Naive B cell (primary cell): Measurements from ENCODE around the gene AP1G2. TPM values are rescaled to one million over a fixed set of nuclear protein-coding genes. Genes with fewer than 3 reads are reported as not detected.
"Not testable (repeated sequence)": the region's sequence is repeated elsewhere in the genome, so short reads cannot be mapped to it uniquely, and the experiment has no call there.

Source experiments
- ATAC-seq, 2 donors: fragments of 150-1000 bp; cut with Tn5 transposase; 2 replicates each; pipeline ENCODE4 v1.10.0; 2021; ENCODE audit warnings: low read depth in 2 of 2, mild to moderate bottlenecking in 2 of 2, moderate library complexity in 2 of 2
- DNase-seq: peaks from one replicate; pipeline ENCODE4 v3.0.0; 2022
- H3K27ac Mint-ChIP-seq, 6 donors: one replicate each; pipeline ENCODE4 v1.8.0; 2020 to 2022; ENCODE audit warnings: mild to moderate bottlenecking in 6 of 6, mixed read lengths in 6 of 6, moderate library complexity in 5 of 6, inconsistent platforms in 2 of 6
- H3K27me3 Mint-ChIP-seq, 3 donors: one replicate each; pipeline ENCODE4 v1.8.0; 2021 to 2022; ENCODE audit warnings: mixed read lengths in 3 of 3, mild to moderate bottlenecking in 1 of 3
- H3K36me3 Mint-ChIP-seq, 2 donors: one replicate each; pipeline ENCODE4 v1.8.0; 2020 to 2022; ENCODE audit warnings: mixed read lengths in 2 of 2, inconsistent platforms in 1 of 2, mild to moderate bottlenecking in 1 of 2
- H3K4me1 Mint-ChIP-seq, 3 donors: one replicate each; pipeline ENCODE4 v1.8.0; 2020 to 2022; ENCODE audit warnings: mixed read lengths in 3 of 3, inconsistent platforms in 1 of 3, mild to moderate bottlenecking in 1 of 3, moderate library complexity in 1 of 3
- H3K4me3 Mint-ChIP-seq, 8 donors: one replicate each; pipeline ENCODE4 v1.8.0; 2020 to 2022; ENCODE audit warnings: mild to moderate bottlenecking in 8 of 8, mixed read lengths in 8 of 8, moderate library complexity in 8 of 8, inconsistent platforms in 2 of 8
- H3K9me3 Mint-ChIP-seq, 7 donors: one replicate each; pipeline ENCODE4 v1.8.0; 2020 to 2022; ENCODE audit warnings: mixed read lengths in 7 of 7, mild to moderate bottlenecking in 5 of 7, inconsistent platforms in 2 of 7, moderate library complexity in 1 of 7
- polyA plus RNA-seq, 6 donors: library from polyadenylated mRNA; unstranded; fragments of 300-500 nt; fragmentation: Illumina TruSeq; gene quantifications; one replicate each; pipeline ENCODE4 v1.2.3, GENCODE V29; 2021; ENCODE audit warnings: low read depth in 6 of 6

Gene AP1G2
- polyA plus RNA-seq: 100 to 1,000 TPM in 1 of 6 donors, 10 to 100 TPM in 5; 58.3 to 116 (median 80.4) TPM

GRCh38 chr14:23567186-23568020, at the start of gene AP1G2:
AP1G2 (minus strand) TSS chr14:23567791; CDS start chr14:23567314, 477 bp downstream.
- Mint-ChIP-seq H3K36me3 (peaks cover 5 to 24% of the 10 kb centered on the region in 2 donors), H3K4me3 (peak within 1 kb of the TSS; percentile 94 to 100 (median 100)), H3K27me3 (peaks cover 11 to 13% (median 12%) of the 10 kb centered on the region in 3 donors), H3K9me3 (no peaks in the 10 kb centered on the region), H3K4me1 (peaks cover 46 to 54% (median 51%) of the 10 kb centered on the region in 3 donors), H3K27ac (peak within 1 kb of the TSS; percentile 90 to 99 (median 98))
- DNase-seq (peak; percentile 83), ATAC-seq (peak; percentile 91 to 94)

GRCh38 chr14:23615856-23616255, 48.3 kb upstream of the AP1G2 start:
- Mint-ChIP-seq H3K27ac (no peak overlapping the region), H3K4me1 (no peaks in the 10 kb centered on the region), H3K27me3 (peaks cover 28 to 35% (median 30%) of the 10 kb centered on the region in 3 donors), H3K36me3 (no peaks in the 10 kb centered on the region), H3K9me3 (no peaks in the 10 kb centered on the region), H3K4me3 (no peak overlapping the region)
- no peak for DNase-seq
- ATAC-seq: no peak

- Mint-ChIP-seq H3K4me1 (no peaks in the 10 kb centered on the region), H3K4me3 (no peak overlapping the region), H3K9me3 (peaks cover 0 to 2% (median 0%) of the 10 kb centered on the region in 7 donors), H3K36me3 (no peaks in the 10 kb centered on the region), H3K27ac (no peak overlapping the region), H3K27me3 (peaks cover 19 to 26% (median 25%) of the 10 kb centered on the region in 3 donors)
- DNase-seq: no peak
- ATAC-seq: no peak
Observed at GRCh38 chr14:23614395-23614828, 46.8 kb upstream of the AP1G2 start.

- Mint-ChIP-seq H3K9me3 (peaks cover 0 to 4% (median 0%) of the 10 kb centered on the region in 7 donors), H3K4me3 (no peak overlapping the region), H3K36me3 (no peaks in the 10 kb centered on the region), H3K4me1 (no peaks in the 10 kb centered on the region), H3K27ac (no peak overlapping the region), H3K27me3 (peaks cover 19 to 33% (median 21%) of the 10 kb centered on the region in 3 donors)
- ATAC-seq (no peak), DNase-seq (no peak)
Observed at GRCh38 chr14:23613242-23614070, 45.9 kb upstream of the AP1G2 start.

- peaks cover 0 to 4% (median 0%) of the 10 kb centered on the region in 7 donors for H3K9me3 Mint-ChIP-seq
- no peak overlapping the region for H3K27ac Mint-ChIP-seq
Observed at GRCh38 chr14:23612802-23613201, 45.2 kb upstream of the AP1G2 start.

GRCh38 chr14:23612354-23612732, 44.8 kb upstream of the AP1G2 start:
- no peak for DNase-seq
- no peaks in the 10 kb centered on the region for H3K36me3 Mint-ChIP-seq
- H3K27ac Mint-ChIP-seq: no peak overlapping the region
- peaks cover 17 to 37% (median 19%) of the 10 kb centered on the region in 3 donors for H3K27me3 Mint-ChIP-seq
- H3K4me3 Mint-ChIP-seq: no peak overlapping the region
- ATAC-seq: no peak
- H3K9me3 Mint-ChIP-seq: peaks cover 0 to 4% (median 0%) of the 10 kb centered on the region in 7 donors
- H3K4me1 Mint-ChIP-seq: no peaks in the 10 kb centered on the region

More at GRCh38 chr14:23612802-23613201, 45.2 kb upstream of the AP1G2 start:
- Mint-ChIP-seq H3K36me3 (no peaks in the 10 kb centered on the region), H3K27me3 (peaks cover 17 to 33% (median 19%) of the 10 kb centered on the region in 3 donors), H3K4me3 (no peak overlapping the region), H3K4me1 (no peaks in the 10 kb centered on the region)
- ATAC-seq: no peak
- DNase-seq: no peak

- Mint-ChIP-seq H3K4me1 (no peaks in the 10 kb centered on the region), H3K9me3 (peaks cover 0 to 4% (median 0%) of the 10 kb centered on the region in 7 donors), H3K4me3 (no peak overlapping the region), H3K27me3 (peaks cover 23 to 51% (median 25%) of the 10 kb centered on the region in 3 donors), H3K27ac (no peak overlapping the region), H3K36me3 (no peaks in the 10 kb centered on the region)
- DNase-seq (no peak), ATAC-seq (no peak)
Observed at GRCh38 chr14:23610815-23611289, 43.3 kb upstream of the AP1G2 start.

- peaks cover 23 to 51% (median 25%) of the 10 kb centered on the region in 3 donors for H3K27me3 Mint-ChIP-seq
- H3K4me1 Mint-ChIP-seq: no peaks in the 10 kb centered on the region
- no peak overlapping the region for H3K27ac Mint-ChIP-seq
- no peak for ATAC-seq
- DNase-seq: no peak
- H3K9me3 Mint-ChIP-seq: peaks cover 0 to 4% (median 0%) of the 10 kb centered on the region in 7 donors
- no peak overlapping the region for H3K4me3 Mint-ChIP-seq
- H3K36me3 Mint-ChIP-seq: no peaks in the 10 kb centered on the region
Observed at GRCh38 chr14:23610090-23610814, 42.7 kb upstream of the AP1G2 start.

- not testable (repeated sequence) for H3K9me3 Mint-ChIP-seq, ATAC-seq, H3K27ac Mint-ChIP-seq, H3K4me3 Mint-ChIP-seq, DNase-seq, H3K4me1 Mint-ChIP-seq, H3K36me3 Mint-ChIP-seq
- H3K27me3 Mint-ChIP-seq: peaks cover 23 to 46% (median 23%) of the 10 kb centered on the region in 3 donors
Observed at GRCh38 chr14:23609411-23610089, 42.0 kb upstream of the AP1G2 start.

- ATAC-seq (no peak), DNase-seq (no peak)
- Mint-ChIP-seq H3K27ac (no peak overlapping the region), H3K9me3 (peaks cover 0 to 4% (median 0%) of the 10 kb centered on the region in 7 donors), H3K4me1 (no peaks in the 10 kb centered on the region), H3K27me3 (peaks cover 18 to 40% (median 22%) of the 10 kb centered on the region in 3 donors), H3K36me3 (no peaks in the 10 kb centered on the region), H3K4me3 (no peak overlapping the region)
Observed at GRCh38 chr14:23609001-23609400, 41.4 kb upstream of the AP1G2 start.

- Mint-ChIP-seq H3K4me1 (no peaks in the 10 kb centered on the region), H3K27ac (no peak overlapping the region)
Observed at GRCh38 chr14:23608454-23608853, 40.9 kb upstream of the AP1G2 start.

GRCh38 chr14:23605931-23606585, 38.5 kb upstream of the AP1G2 start:
- Mint-ChIP-seq H3K36me3 (no peaks in the 10 kb centered on the region), H3K4me1 (no peaks in the 10 kb centered on the region), H3K27ac (no peak overlapping the region), H3K4me3 (no peak overlapping the region), H3K9me3 (peaks cover 0 to 4% (median 0%) of the 10 kb centered on the region in 7 donors), H3K27me3 (peaks cover 5 to 33% (median 10%) of the 10 kb centered on the region in 3 donors)
- ATAC-seq (no peak), DNase-seq (no peak)

More at GRCh38 chr14:23608454-23608853, 40.9 kb upstream of the AP1G2 start:
- H3K4me3 Mint-ChIP-seq: no peak overlapping the region
- peaks cover 0 to 4% (median 0%) of the 10 kb centered on the region in 7 donors for H3K9me3 Mint-ChIP-seq
- ATAC-seq (no peak), DNase-seq (no peak)
- H3K27me3 Mint-ChIP-seq: peaks cover 14 to 39% (median 19%) of the 10 kb centered on the region in 3 donors
- H3K36me3 Mint-ChIP-seq: no peaks in the 10 kb centered on the region
